GM18499 (cell line): ENCODE results near the gene BTBD18.
A peak's percentile ranks its signal among the peaks of the same experiment; 100 is the strongest.

Experiments
- ATAC-seq: cut with Tn5 transposase; IDR thresholded peaks from one replicate; pipeline ENCODE4 v1.9.1; 2021; ENCODE audit warnings: moderate number of reproducible peaks; ENCODE audit not compliant: insufficient read depth, unreplicated experiment

BTBD18 gene

GRCh38 chr11:57751676-57752253, at the start of gene BTBD18:
Gene BTBD18, minus strand, starts transcription at chr11:57751819. Its CDS starts 631 bp downstream, at chr11:57751188.
- no peak for ATAC-seq

- no peak for ATAC-seq
Observed at GRCh38 chr11:57801183-57801485, 49.5 kb upstream of the BTBD18 start.

GRCh38 chr11:57800444-57801182, 49.0 kb upstream of the BTBD18 start:
- ATAC-seq: peak; percentile 71

GRCh38 chr11:57798905-57799559, 47.4 kb upstream of the BTBD18 start:
- no peak for ATAC-seq

- ATAC-seq: no peak
Observed at GRCh38 chr11:57793351-57794115, 41.9 kb upstream of the BTBD18 start.

- no peak for ATAC-seq
Observed at GRCh38 chr11:57792870-57793269, 41.3 kb upstream of the BTBD18 start.

- peak; percentile 67 for ATAC-seq
Observed at GRCh38 chr11:57792060-57792541, 40.5 kb upstream of the BTBD18 start.

- ATAC-seq: no peak
Observed at GRCh38 chr11:57791321-57792059, 39.9 kb upstream of the BTBD18 start.

GRCh38 chr11:57788703-57789088, 37.1 kb upstream of the BTBD18 start:
- no peak for ATAC-seq

- ATAC-seq: no peak
Observed at GRCh38 chr11:57787920-57788702, 36.5 kb upstream of the BTBD18 start.

- ATAC-seq: no peak
Observed at GRCh38 chr11:57787006-57787604, 35.5 kb upstream of the BTBD18 start.

GRCh38 chr11:57786436-57786835, 34.8 kb upstream of the BTBD18 start:
- no peak for ATAC-seq

GRCh38 chr11:57785072-57785471, 33.5 kb upstream of the BTBD18 start:
- peak; percentile 44 for ATAC-seq

- ATAC-seq: no peak
Observed at GRCh38 chr11:57781529-57781943, 29.9 kb upstream of the BTBD18 start.

- ATAC-seq: no peak
Observed at GRCh38 chr11:57779276-57779675, 27.7 kb upstream of the BTBD18 start.

- ATAC-seq: no peak
Observed at GRCh38 chr11:57778318-57779037, 26.9 kb upstream of the BTBD18 start.

- ATAC-seq: no peak
Observed at GRCh38 chr11:57777969-57778317, 26.3 kb upstream of the BTBD18 start.

GRCh38 chr11:57776577-57777210, 25.1 kb upstream of the BTBD18 start:
- no peak for ATAC-seq
